H9 (cell line): ENCODE data around the gene VENTX. TPM values are rescaled to one million over a fixed set of nuclear protein-coding genes. Genes with fewer than 3 reads are reported as not detected.

Experiments
- DNase-seq: peaks from one replicate; pipeline ENCODE4 v3.0.0-alpha.2; 2017
- H2AFZ ChIP-seq: one replicate; pipeline ENCODE4 v1.6.1; 2013; ENCODE audit warnings: mild to moderate bottlenecking, low read length, control low read depth, moderate library complexity
- H2AK5ac ChIP-seq: 2 replicates; pipeline ENCODE4 v1.6.1; 2013; ENCODE audit warnings: low read length, control low read depth, mixed read lengths; ENCODE audit not compliant: insufficient read length
- H2BK120ac ChIP-seq: one replicate; pipeline ENCODE4 v1.6.1; 2013; ENCODE audit warnings: low read depth, mild to moderate bottlenecking, low read length, control low read depth, inconsistent platforms; ENCODE audit not compliant: poor library complexity, severe bottlenecking
- H2BK12ac ChIP-seq: 2 replicates; pipeline ENCODE4 v1.6.1; 2013; ENCODE audit warnings: low read length, control low read depth, mixed read lengths, low read depth; ENCODE audit not compliant: insufficient read length
- H2BK15ac ChIP-seq: 2 replicates; pipeline ENCODE4 v1.6.1; 2013; ENCODE audit warnings: low read depth, low read length, control low read depth
- H2BK20ac ChIP-seq: one replicate; pipeline ENCODE4 v1.6.1; 2013; ENCODE audit warnings: low read depth, mild to moderate bottlenecking, low read length, control low read depth, inconsistent platforms; ENCODE audit not compliant: poor library complexity, severe bottlenecking
- H2BK5ac ChIP-seq: 2 replicates; pipeline ENCODE4 v1.6.1; 2013; ENCODE audit warnings: low read length, control low read depth, mixed read lengths; ENCODE audit not compliant: insufficient read length
- H3K14ac ChIP-seq: 2 replicates; pipeline ENCODE4 v1.6.1; 2013; ENCODE audit warnings: low read length, control low read depth; ENCODE audit not compliant: insufficient read depth
- H3K18ac ChIP-seq: 2 replicates; pipeline ENCODE4 v1.6.1; 2013; ENCODE audit warnings: low read depth, mild to moderate bottlenecking, mixed read lengths, low read length, control low read depth; ENCODE audit not compliant: insufficient read length
- H3K23ac ChIP-seq: 2 replicates; pipeline ENCODE4 v1.6.1; 2013; ENCODE audit warnings: low read length, control low read depth, mixed read lengths, low read depth; ENCODE audit not compliant: insufficient read length
- H3K23me2 ChIP-seq: 2 replicates; pipeline ENCODE4 v1.6.1; 2013; ENCODE audit warnings: low read depth, mild to moderate bottlenecking, mixed read lengths, low read length, control low read depth; ENCODE audit not compliant: insufficient read length, poor library complexity, severe bottlenecking
- H3K27ac ChIP-seq: 2 replicates; pipeline ENCODE4 v1.5.1; 2013; ENCODE audit warnings: low read length, control low read depth, mixed read lengths, low read depth; ENCODE audit not compliant: insufficient read length
- H3K27me3 ChIP-seq: 2 replicates; pipeline ENCODE4 v1.6.1; 2013; ENCODE audit warnings: low read length, control low read depth, inconsistent platforms; ENCODE audit not compliant: insufficient read depth
- H3K4ac ChIP-seq: 2 replicates; pipeline ENCODE4 v1.6.1; 2013; ENCODE audit warnings: low read depth, mild to moderate bottlenecking, control low read depth, inconsistent platforms, low read length, moderate library complexity
- H3K4me1 ChIP-seq: 2 replicates; pipeline ENCODE4 v1.6.1; 2013; ENCODE audit warnings: low read length, control low read depth, inconsistent platforms; ENCODE audit not compliant: insufficient read depth
- H3K4me2 ChIP-seq: 2 replicates; pipeline ENCODE4 v1.6.1; 2013; ENCODE audit warnings: low read length, control low read depth, mixed read lengths; ENCODE audit not compliant: insufficient read length, insufficient read depth
- H3K56ac ChIP-seq: 2 replicates; pipeline ENCODE4 v1.6.1; 2013; ENCODE audit warnings: low read depth, mild to moderate bottlenecking, mixed read lengths, low read length, control low read depth; ENCODE audit not compliant: insufficient read length
- H3K79me1 ChIP-seq: 2 replicates; pipeline ENCODE4 v1.6.1; 2013; ENCODE audit warnings: low read depth, mild to moderate bottlenecking, moderate library complexity, low read length, control low read depth, inconsistent platforms; ENCODE audit not compliant: insufficient read depth, poor library complexity, severe bottlenecking
- H3K79me2 ChIP-seq: 2 replicates; pipeline ENCODE4 v1.6.1; 2013; ENCODE audit warnings: low read length, control low read depth, inconsistent platforms; ENCODE audit not compliant: insufficient read depth
- H3K9ac ChIP-seq: 2 replicates; pipeline ENCODE4 v1.6.1; 2013; ENCODE audit warnings: low read length, control low read depth, mixed read lengths; ENCODE audit not compliant: insufficient read length; ENCODE audit errors: extremely low read depth
- H3K9me3 ChIP-seq: one replicate; pipeline ENCODE4 v1.6.1; 2013; ENCODE audit warnings: low read depth, low read length, inconsistent platforms; ENCODE audit not compliant: control insufficient read depth
- H3T11ph ChIP-seq: one replicate; pipeline ENCODE4 v1.6.1; 2013; ENCODE audit warnings: mild to moderate bottlenecking, low read length, control low read depth, inconsistent platforms
- H4K20me1 ChIP-seq: one replicate; pipeline ENCODE4 v1.6.1; 2013; ENCODE audit not compliant: control insufficient read depth, insufficient read length, insufficient read depth
- H4K5ac ChIP-seq: 2 replicates; pipeline ENCODE4 v1.6.1; 2013; ENCODE audit warnings: low read depth, mild to moderate bottlenecking, mixed read lengths, low read length, control low read depth; ENCODE audit not compliant: insufficient read length
- H4K8ac ChIP-seq: replicated peaks from 2 replicates; pipeline ENCODE4 v1.6.1; 2013; ENCODE audit warnings: low read length, control low read depth, mixed read lengths, low read depth; ENCODE audit not compliant: insufficient read length
- H4K91ac ChIP-seq: 2 replicates; pipeline ENCODE4 v1.6.1; 2013; ENCODE audit warnings: low read depth, mild to moderate bottlenecking, moderate library complexity, mixed read lengths, low read length, control low read depth; ENCODE audit not compliant: insufficient read length
- H3K27ac Mint-ChIP-seq, 3 experiments: 2 replicates in 2 of 3; 3 replicates in 1 of 3; pipeline ENCODE4 v1.8.0; 2020 to 2021; ENCODE audit warnings: mixed read lengths in 3 of 3, mild to moderate bottlenecking in 1 of 3, moderate library complexity in 1 of 3
- H3K27me3 Mint-ChIP-seq: 2 replicates; pipeline ENCODE4 v1.8.0; 2021; ENCODE audit warnings: low read depth, mild to moderate bottlenecking, moderate library complexity, mixed read lengths
- H3K36me3 Mint-ChIP-seq, 3 experiments: 2 replicates in 2 of 3; 3 replicates in 1 of 3; pipeline ENCODE4 v1.8.0; 2020 to 2021; ENCODE audit warnings: low read depth in 3 of 3, mixed read lengths in 3 of 3; ENCODE audit not compliant: insufficient read depth in 1 of 3
- H3K4me1 Mint-ChIP-seq, 2 experiments: 2 replicates each; pipeline ENCODE4 v1.8.0; 2020; ENCODE audit warnings: mixed read lengths in 2 of 2
- H3K4me3 Mint-ChIP-seq, 2 experiments: 2 replicates in 1 of 2; 3 replicates in 1 of 2; pipeline ENCODE4 v1.8.0; 2020 to 2021; ENCODE audit warnings: mild to moderate bottlenecking in 2 of 2, mixed read lengths in 2 of 2, moderate library complexity in 1 of 2
- H3K9me3 Mint-ChIP-seq, 2 experiments: 2 replicates in 1 of 2; 3 replicates in 1 of 2; pipeline ENCODE4 v1.8.0; 2020; ENCODE audit warnings: mild to moderate bottlenecking in 2 of 2, mixed read lengths in 2 of 2, moderate library complexity in 1 of 2
- WGBS: extraction: QIAGEN DNeasy Blood & Tissue Kit; methylation state at CpG from one replicate; pipeline ENCODE4 v1.1.7; 2013; ENCODE audit warnings: missing lambda C conversion rate, low lambda C conversion rate, mixed read lengths; ENCODE audit not compliant: insufficient read length; ENCODE audit errors: extremely low coverage; 5-methylcytosine and 5-hydroxymethylcytosine counted together
- total RNA-seq: library from RNA; stranded (reverse); gene quantifications from 2 replicates; pipeline ENCODE4 v1.2.1, GENCODE V29; 2021
- TF ChIP-seq, protein P1 (sequence below): fragments of 200-600 bp; sonication (generic); conservative IDR thresholded peaks from 3 replicates; pipeline ENCODE4 v1.8.0; 2021; ENCODE audit warnings: antibody characterized with exemption, mild to moderate bottlenecking

The VENTX gene
- total RNA-seq, 1 experiment from 2014 or later: 10.9 TPM

DNA sequence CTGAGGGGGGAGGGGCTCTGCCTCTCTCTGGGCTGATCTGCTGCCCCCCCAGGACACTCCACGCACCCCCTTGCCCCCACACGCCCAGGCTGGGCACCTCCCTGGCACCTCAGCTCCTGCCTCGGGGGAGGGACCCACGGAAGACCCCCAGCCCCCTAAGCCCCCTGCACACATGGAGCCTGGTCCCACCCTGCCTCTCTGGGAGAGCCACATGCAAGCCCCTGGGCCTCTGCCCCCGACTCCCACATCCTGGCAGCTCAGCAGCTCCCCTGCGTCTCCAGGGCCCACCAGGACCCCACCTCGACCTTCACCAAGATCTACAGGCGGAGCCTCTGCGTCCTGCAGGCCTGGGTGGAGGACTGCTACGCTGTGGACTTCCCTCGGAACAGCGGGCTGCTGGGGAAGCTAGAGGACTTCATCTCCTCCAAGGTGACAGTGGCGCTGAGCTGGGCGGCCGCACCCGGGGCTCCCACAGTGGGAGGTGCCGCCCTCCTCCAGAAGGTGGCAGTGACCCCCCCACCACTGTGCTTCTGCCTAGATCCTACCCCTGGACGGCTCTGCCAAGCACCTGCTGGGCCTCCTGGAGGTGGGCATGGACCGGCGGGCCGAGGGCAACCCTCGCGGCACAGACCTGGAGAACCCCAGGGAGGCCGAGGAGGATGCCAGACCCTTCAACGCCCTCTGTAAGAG, 26.4 kb upstream of the VENTX start:
- no peak for DNase-seq
- H3K4me3 Mint-ChIP-seq: no peak overlapping the region
- H3K36me3 Mint-ChIP-seq: peaks cover 0 to 12% (median 11%) of the 10 kb centered on the region in 3 experiments; a peak in 5 of 7 replicates
- Histone ChIP-seq H4K8ac (no peak overlapping the region), H3K9me3 (no peaks in the 10 kb centered on the region), H2BK12ac (no peak overlapping the region), H2BK20ac (no peak overlapping the region), H4K20me1 (no peaks in the 10 kb centered on the region), H2AFZ (no peak overlapping the region), H3K4me1 (no peaks in the 10 kb centered on the region), H2AK5ac (no peak overlapping the region), H3K4ac (no peak overlapping the region), H3K14ac (no peak overlapping the region), H3K23ac (no peak overlapping the region), H3K23me2 (no peaks in the 10 kb centered on the region), H3K9ac (no peak overlapping the region), H3K27me3 (no peaks in the 10 kb centered on the region), H4K91ac (no peak overlapping the region), H4K5ac (no peak overlapping the region), H2BK120ac (no peak overlapping the region), H3K79me1 (no peaks in the 10 kb centered on the region), H3K4me2 (no peak overlapping the region), H3T11ph (no peak overlapping the region), H3K79me2 (no peaks in the 10 kb centered on the region), H3K56ac (no peak overlapping the region), H2BK15ac (no peak overlapping the region), H3K27ac (no peak overlapping the region), H3K18ac (no peak overlapping the region), H2BK5ac (no peak overlapping the region)
- H3K27me3 Mint-ChIP-seq: no peaks in the 10 kb centered on the region; the same call in 1 of the 2 replicates
- H3K27ac Mint-ChIP-seq: no peak overlapping the region; a peak in 1 of 7 replicates
- TF ChIP-seq, protein P1, sequence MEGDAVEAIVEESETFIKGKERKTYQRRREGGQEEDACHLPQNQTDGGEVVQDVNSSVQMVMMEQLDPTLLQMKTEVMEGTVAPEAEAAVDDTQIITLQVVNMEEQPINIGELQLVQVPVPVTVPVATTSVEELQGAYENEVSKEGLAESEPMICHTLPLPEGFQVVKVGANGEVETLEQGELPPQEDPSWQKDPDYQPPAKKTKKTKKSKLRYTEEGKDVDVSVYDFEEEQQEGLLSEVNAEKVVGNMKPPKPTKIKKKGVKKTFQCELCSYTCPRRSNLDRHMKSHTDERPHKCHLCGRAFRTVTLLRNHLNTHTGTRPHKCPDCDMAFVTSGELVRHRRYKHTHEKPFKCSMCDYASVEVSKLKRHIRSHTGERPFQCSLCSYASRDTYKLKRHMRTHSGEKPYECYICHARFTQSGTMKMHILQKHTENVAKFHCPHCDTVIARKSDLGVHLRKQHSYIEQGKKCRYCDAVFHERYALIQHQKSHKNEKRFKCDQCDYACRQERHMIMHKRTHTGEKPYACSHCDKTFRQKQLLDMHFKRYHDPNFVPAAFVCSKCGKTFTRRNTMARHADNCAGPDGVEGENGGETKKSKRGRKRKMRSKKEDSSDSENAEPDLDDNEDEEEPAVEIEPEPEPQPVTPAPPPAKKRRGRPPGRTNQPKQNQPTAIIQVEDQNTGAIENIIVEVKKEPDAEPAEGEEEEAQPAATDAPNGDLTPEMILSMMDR: no peak
- no CpG with 5 or more reads among the region's 25 CpGs for WGBS
- H3K4me1 Mint-ChIP-seq: no peaks in the 10 kb centered on the region
- H3K9me3 Mint-ChIP-seq: peaks cover 0 to 2% of the 10 kb centered on the region in 2 experiments; a peak in 1 of 5 replicates
